Endodermal cell (in vitro differentiated cells): ENCODE data around the gene TSC1. TPM values are rescaled to one million over a fixed set of nuclear protein-coding genes. Genes with fewer than 3 reads are reported as not detected.

Experiments used
- DNase-seq: peaks from one replicate; pipeline ENCODE4 v3.0.0-alpha.2; 2017
- H3K27ac ChIP-seq: 2 replicates; pipeline ENCODE4 v1.5.1; 2013; ENCODE audit warnings: mild to moderate bottlenecking, low read depth, low read length, moderate library complexity
- H3K27me3 ChIP-seq: 2 replicates; pipeline ENCODE4 v1.6.1; 2013; ENCODE audit warnings: mild to moderate bottlenecking, low read length, moderate library complexity; ENCODE audit not compliant: insufficient read depth, control insufficient read depth, poor library complexity, severe bottlenecking
- H3K36me3 ChIP-seq: 2 replicates; pipeline ENCODE4 v1.7.0; 2013; ENCODE audit warnings: mild to moderate bottlenecking, low read length, moderate library complexity; ENCODE audit not compliant: control insufficient read depth, insufficient read depth
- H3K4me1 ChIP-seq: one replicate; pipeline ENCODE4 v1.7.0; 2013; ENCODE audit warnings: low read length; ENCODE audit not compliant: control insufficient read depth, insufficient read depth
- H3K4me3 ChIP-seq: 2 replicates; pipeline ENCODE4 v1.5.1; 2013; ENCODE audit warnings: mild to moderate bottlenecking, low read length, moderate library complexity
- H3K9ac ChIP-seq: 2 replicates; pipeline ENCODE4 v1.6.1; 2013; ENCODE audit warnings: mild to moderate bottlenecking, low read length, moderate library complexity; ENCODE audit not compliant: poor library complexity, severe bottlenecking; ENCODE audit errors: extremely low read depth
- H3K9me3 ChIP-seq: 2 replicates; pipeline ENCODE4 v1.6.1; 2013; ENCODE audit warnings: mild to moderate bottlenecking, low read length, moderate library complexity; ENCODE audit not compliant: control insufficient read depth
- H3K27ac Mint-ChIP-seq: 2 replicates; pipeline ENCODE4 v1.8.0; 2020; ENCODE audit warnings: mixed read lengths
- H3K27me3 Mint-ChIP-seq: 2 replicates; pipeline ENCODE4 v1.8.0; 2021; ENCODE audit warnings: mild to moderate bottlenecking, mixed read lengths; ENCODE audit not compliant: insufficient read depth
- H3K36me3 Mint-ChIP-seq: 2 replicates; pipeline ENCODE4 v1.8.0; 2020; ENCODE audit warnings: low read depth, mixed read lengths
- H3K4me1 Mint-ChIP-seq: 2 replicates; pipeline ENCODE4 v1.8.0; 2020; ENCODE audit warnings: mixed read lengths
- H3K4me3 Mint-ChIP-seq: 2 replicates; pipeline ENCODE4 v1.8.0; 2020; ENCODE audit warnings: mild to moderate bottlenecking, moderate library complexity, mixed read lengths
- H3K9me3 Mint-ChIP-seq: 2 replicates; pipeline ENCODE4 v1.8.0; 2020; ENCODE audit warnings: mild to moderate bottlenecking, mixed read lengths
- CTCF ChIP-seq: fragments of 200-600 bp; sonication (generic); conservative IDR thresholded peaks from 2 replicates; pipeline ENCODE4 v1.5.0; 2021; ENCODE audit warnings: antibody characterized with exemption, mild to moderate bottlenecking
- WGBS, 2 experiments: methylation state at CpG; one replicate each; pipeline versions ENCODE4 v1.1.5 to v1.1.7; 2013; ENCODE audit warnings: missing lambda C conversion rate in 2 of 2, mixed read lengths in 1 of 2; ENCODE audit not compliant: insufficient coverage in 1 of 2, insufficient read length in 1 of 2; 5-methylcytosine and 5-hydroxymethylcytosine counted together
- total RNA-seq, 2 donors: library from RNA; stranded (reverse); fragmentation: NEBNext Ultra II Directional in 1 of 2; extraction: Animal tissue kit (Norgen Biotek cat#: 25700) in 1 of 2; gene quantifications; 2 replicates in 1 of 2; 3 replicates in 1 of 2; pipeline ENCODE4 v1.2.1, GENCODE V29; 2021

TSC1 gene
- total RNA-seq, 2 donors from 2014 or later, result 67.8 to 72.9 TPM

- Histone ChIP-seq H3K27ac (no peak overlapping the region), H3K36me3 (no peaks in the 10 kb centered on the region), H3K27me3 (no peaks in the 10 kb centered on the region), H3K4me1 (no peaks in the 10 kb centered on the region), H3K9ac (no peak overlapping the region), H3K4me3 (no peak overlapping the region), H3K9me3 (no peaks in the 10 kb centered on the region)
- no peak for TF ChIP-seq CTCF
- Mint-ChIP-seq H3K4me3 (no peak overlapping the region), H3K4me1 (peaks cover 2% of the 10 kb centered on the region), H3K36me3 (no peaks in the 10 kb centered on the region), H3K27me3 (peaks cover 2% of the 10 kb centered on the region), H3K9me3 (no peaks in the 10 kb centered on the region), H3K27ac (no peak overlapping the region)
- no peak for DNase-seq
- 94% methylated on average over 3 of the region's 3 CpGs; no CpG with 5 or more reads in 1 of the 2 experiments for WGBS, 2 experiments
Observed at GRCh38 chr9:132861666-132862065, 82.8 kb downstream of the TSC1 start.

DNA sequence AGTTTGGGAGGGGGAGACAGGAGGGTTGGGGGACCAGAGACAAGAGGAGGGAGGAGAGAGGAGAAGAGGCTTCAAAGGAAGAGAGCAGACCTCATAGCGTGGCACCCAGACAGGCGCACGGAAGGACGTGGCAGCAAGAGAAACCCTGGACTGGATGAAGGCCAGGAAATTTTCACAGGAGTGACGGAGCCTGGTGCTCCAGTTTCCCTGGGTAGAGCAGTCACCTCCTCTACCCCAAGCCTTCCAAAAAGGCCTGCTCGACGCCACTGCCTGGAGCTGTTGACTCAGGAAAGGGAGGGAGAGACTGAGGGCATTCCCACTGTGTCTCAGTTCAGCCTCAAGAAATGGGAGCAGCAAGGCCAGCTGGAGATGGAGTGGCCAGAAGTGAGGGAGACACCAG lies 85.7 kb downstream of the TSC1 start:
- Histone ChIP-seq H3K4me1 (no peaks in the 10 kb centered on the region), H3K36me3 (no peaks in the 10 kb centered on the region), H3K27me3 (no peaks in the 10 kb centered on the region), H3K9me3 (no peaks in the 10 kb centered on the region), H3K4me3 (no peak overlapping the region), H3K27ac (no peak overlapping the region), H3K9ac (no peak overlapping the region)
- H3K27me3 Mint-ChIP-seq, result peaks cover 7% of the 10 kb centered on the region
- H3K4me3 Mint-ChIP-seq, result no peak overlapping the region
- H3K4me1 Mint-ChIP-seq, result peaks cover 2% of the 10 kb centered on the region
- TF ChIP-seq CTCF, result no peak
- H3K36me3 Mint-ChIP-seq, result no peaks in the 10 kb centered on the region
- H3K9me3 Mint-ChIP-seq, result no peaks in the 10 kb centered on the region
- WGBS, 2 experiments, result 90 to 97% methylated on average over 5 to 7 of the region's 7 CpGs
- DNase-seq, result no peak
- no peak overlapping the region for H3K27ac Mint-ChIP-seq

DNA sequence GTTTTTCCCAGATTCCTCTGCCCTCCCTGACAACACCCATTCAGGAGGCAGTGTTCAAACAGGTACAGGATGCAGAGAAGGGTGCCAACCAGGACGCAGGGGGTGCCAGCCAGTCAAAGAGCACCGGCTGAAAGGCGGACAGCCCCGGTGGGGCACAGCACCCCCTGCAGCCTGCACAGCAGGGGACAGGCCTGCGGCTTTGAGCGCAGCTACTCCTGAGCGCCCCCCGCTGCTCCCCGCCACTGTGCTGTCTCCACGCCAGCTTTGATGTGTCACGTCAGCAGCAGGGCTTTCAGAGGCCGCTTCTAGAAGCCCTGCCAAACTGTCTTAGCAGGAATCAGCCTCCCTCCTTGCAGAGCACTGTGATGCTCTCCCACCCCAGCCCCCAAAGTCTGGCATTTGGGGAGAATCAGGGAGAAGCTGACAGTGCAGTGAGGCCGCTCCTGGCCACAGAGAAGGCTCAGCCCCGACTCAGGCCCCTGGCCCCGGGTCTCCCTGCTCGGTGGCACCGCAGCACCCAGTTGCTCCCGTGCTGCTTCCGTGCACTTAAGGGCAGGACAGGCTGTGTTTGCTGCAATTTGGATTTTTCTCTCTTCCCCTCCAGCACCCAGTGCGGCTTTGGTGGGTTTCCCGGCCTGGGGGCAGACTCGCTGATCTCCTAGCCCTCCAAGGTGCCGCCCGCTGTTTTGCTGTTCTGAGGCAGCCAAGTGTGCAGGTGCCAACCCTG lies 86.6 kb downstream of the TSC1 start:
- Mint-ChIP-seq H3K4me1 (peaks cover 2% of the 10 kb centered on the region), H3K9me3 (no peaks in the 10 kb centered on the region), H3K27me3 (peaks cover 7% of the 10 kb centered on the region), H3K4me3 (no peak overlapping the region), H3K27ac (no peak overlapping the region), H3K36me3 (no peaks in the 10 kb centered on the region)
- H3K27me3 ChIP-seq, result no peaks in the 10 kb centered on the region
- H3K9ac ChIP-seq, result no peak overlapping the region
- no peak overlapping the region for H3K27ac ChIP-seq
- no peaks in the 10 kb centered on the region for H3K4me1 ChIP-seq
- H3K9me3 ChIP-seq, result no peaks in the 10 kb centered on the region
- peak; percentile 69 for DNase-seq
- 75 to 83% methylated on average over 13 to 24 of the region's 24 CpGs for WGBS, 2 experiments
- no peak overlapping the region for H3K4me3 ChIP-seq
- peak; percentile 17 for TF ChIP-seq CTCF
- no peaks in the 10 kb centered on the region for H3K36me3 ChIP-seq
